Measurements from ENCODE around the gene CACNB4. TPM values are rescaled to one million over a fixed set of nuclear protein-coding genes. Genes with fewer than 3 reads are reported as not detected.

The CACNB4 gene
- total and polyA plus RNA-seq, 8 donors, result under 0.01 to 6.4 (median 1.0) TPM

- Histone ChIP-seq H3K9me3 (no peaks in the 10 kb centered on the region), H3K27ac (no peak overlapping the region), H3K4me1 (peaks cover 0 to 14% (median 6%) of the 10 kb centered on the region in 4 donors), H3K4me3 (no peak overlapping the region), H3K27me3 (no peaks in the 10 kb centered on the region), H3K36me3 (no peaks in the 10 kb centered on the region)
- intact Hi-C loops (cut with DNase I; ENCODE audit: low total_unique reads), result no loop called here
- no peak for TF ChIP-seq CTCF (IDR thresholded peaks at IDR 0.05)
- no peak for TF ChIP-seq POLR2A (IDR thresholded peaks at IDR 0.05)
- no peak for TF ChIP-seq EP300 (IDR thresholded peaks at IDR 0.05)
- no peak for TF ChIP-seq POLR2AphosphoS5 (IDR thresholded peaks at IDR 0.05)
- WGBS, 5 donors, result 82 to 94% (median 90%) methylated on average over 3 of the region's 3 CpGs
- DNase-seq, result no peak
Observed at GRCh38 chr2:151974988-151975387, 123.9 kb downstream of the CACNB4 start.

GRCh38 chr2:151973901-151974199 is 125.0 kb downstream of the CACNB4 start:
- Histone ChIP-seq H3K27ac (no peak overlapping the region), H3K36me3 (no peaks in the 10 kb centered on the region), H3K4me1 (peaks cover 0 to 14% (median 6%) of the 10 kb centered on the region in 4 donors), H3K4me3 (no peak overlapping the region), H3K27me3 (no peaks in the 10 kb centered on the region), H3K9me3 (no peaks in the 10 kb centered on the region)
- intact Hi-C loops (cut with DNase I; ENCODE audit: low total_unique reads), result no loop called here
- peak in 1 of 2 donors; percentile 65 for DNase-seq
- no peak for TF ChIP-seq EP300 (IDR thresholded peaks at IDR 0.05)
- TF ChIP-seq POLR2A (IDR thresholded peaks at IDR 0.05), result no peak
- no peak for TF ChIP-seq CTCF (IDR thresholded peaks at IDR 0.05)
- no peak for TF ChIP-seq POLR2AphosphoS5 (IDR thresholded peaks at IDR 0.05)
- WGBS, 5 donors, result 11 to 22% (median 16%) methylated on average over 7 to 8 of the region's 8 CpGs

- intact Hi-C loops (cut with DNase I; ENCODE audit: low total_unique reads), result no loop called here
- H3K9me3 ChIP-seq, result no peaks in the 10 kb centered on the region
- WGBS, 5 donors, result 32 to 59% (median 43%) methylated on average over 8 of the region's 8 CpGs
Observed at GRCh38 chr2:151973013-151973900, 125.6 kb downstream of the CACNB4 start.

More at GRCh38 chr2:151973013-151973900, 125.6 kb downstream of the CACNB4 start:
- peak in 1 of 2 donors; percentile 14 for DNase-seq
- Histone ChIP-seq H3K4me3 (no peak overlapping the region), H3K4me1 (peaks cover 0 to 14% (median 6%) of the 10 kb centered on the region in 4 donors), H3K27ac (no peak overlapping the region), H3K27me3 (no peaks in the 10 kb centered on the region), H3K36me3 (no peaks in the 10 kb centered on the region)
- no peak for TF ChIP-seq EP300 (IDR thresholded peaks at IDR 0.05)
- no peak for TF ChIP-seq POLR2A (IDR thresholded peaks at IDR 0.05)
- TF ChIP-seq CTCF (IDR thresholded peaks at IDR 0.05), result no peak
- no peak for TF ChIP-seq POLR2AphosphoS5 (IDR thresholded peaks at IDR 0.05)
